Thymus (tissue), 11 donors: ENCODE measurements around the gene TFEB. TPM values are rescaled to one million over a fixed set of nuclear protein-coding genes. Genes with fewer than 3 reads are reported as not detected.

ENCODE experiments used
- DNase-seq, 9 donors: peaks; one replicate each; pipeline ENCODE4 v3.0.0-alpha.2; 2013; ENCODE audit warnings: low spot score in 9 of 9, low read depth in 6 of 9, missing footprints in 1 of 9
- H3K27ac ChIP-seq, 2 donors: one replicate each; pipeline ENCODE4 v1.5.1; 2013; ENCODE audit warnings: control low read depth in 1 of 2, low read depth in 1 of 2, low read length in 1 of 2, mild to moderate bottlenecking in 1 of 2, moderate library complexity in 1 of 2
- H3K27me3 ChIP-seq, 2 donors: one replicate each; pipeline ENCODE4 v1.5.1; 2013; ENCODE audit warnings: low read length in 1 of 2; ENCODE audit not compliant: control insufficient read depth in 2 of 2, insufficient read depth in 1 of 2
- H3K36me3 ChIP-seq, 2 donors: one replicate each; pipeline ENCODE4 v1.5.1; 2013; ENCODE audit warnings: low read length in 1 of 2, mild to moderate bottlenecking in 1 of 2, moderate library complexity in 1 of 2; ENCODE audit not compliant: control insufficient read depth in 2 of 2, insufficient read depth in 2 of 2
- H3K4me1 ChIP-seq, 2 donors: one replicate each; pipeline ENCODE4 v1.5.1; 2013; ENCODE audit warnings: low read length in 2 of 2; ENCODE audit not compliant: control insufficient read depth in 2 of 2, insufficient read depth in 2 of 2
- H3K4me3 ChIP-seq, 2 donors: one replicate each; pipeline ENCODE4 v1.5.1; 2013; ENCODE audit warnings: low read length in 2 of 2, control low read depth in 1 of 2, mild to moderate bottlenecking in 1 of 2
- H3K9me3 ChIP-seq, 2 donors: one replicate each; pipeline ENCODE4 v1.5.1; 2013; ENCODE audit warnings: low read length in 1 of 2, mild to moderate bottlenecking in 1 of 2; ENCODE audit not compliant: control insufficient read depth in 2 of 2, insufficient read depth in 1 of 2
- WGBS: extraction: QIAGEN DNeasy Blood & Tissue Kit; methylation state at CpG from one replicate; pipeline ENCODE4 v1.1.7; 2013; 5-methylcytosine and 5-hydroxymethylcytosine counted together
- polyA plus RNA-seq: library from polyadenylated mRNA; stranded (reverse); fragments of 200-250 nt; gene quantifications from one replicate; pipeline ENCODE4 v1.2.3, GENCODE V29; 2013
- total RNA-seq: library from RNA; stranded (reverse); fragments of 120-200 nt; gene quantifications from one replicate; pipeline ENCODE4 v1.2.4, GENCODE V29; 2013
- donor health status: healthy.

Gene TFEB
- total and polyA plus RNA-seq, 2 donors: 6.1 to 22.8 TPM

GRCh38 chr6:41637194-41638001 lies 98.0 kb downstream of the TFEB start:
- Histone ChIP-seq H3K36me3 (no peaks in the 10 kb centered on the region), H3K27me3 (peaks cover 64 to 88% of the 10 kb centered on the region in 2 donors), H3K4me3 (peak overlapping the region in 1 of 2 donors; percentile 11), H3K27ac (no peak overlapping the region), H3K4me1 (peaks cover 3 to 15% of the 10 kb centered on the region in 2 donors), H3K9me3 (peaks cover 0 to 3% of the 10 kb centered on the region in 2 donors)
- WGBS: 21% methylated on average over 54 of the region's 54 CpGs
- DNase-seq: no peak

- no peak for DNase-seq
- peaks cover 0 to 3% of the 10 kb centered on the region in 2 donors for H3K9me3 ChIP-seq
- H3K36me3 ChIP-seq: no peaks in the 10 kb centered on the region
- peaks cover 63 to 86% of the 10 kb centered on the region in 2 donors for H3K27me3 ChIP-seq
- peaks cover 3 to 15% of the 10 kb centered on the region in 2 donors for H3K4me1 ChIP-seq
- H3K27ac ChIP-seq: no peak overlapping the region
- 78% methylated on average over 31 of the region's 31 CpGs for WGBS
- H3K4me3 ChIP-seq: peak overlapping the region in 1 of 2 donors; percentile 11
These were observed 98.6 kb downstream of the TFEB start for GRCh38 chr6:41636833-41637193.

DNA sequence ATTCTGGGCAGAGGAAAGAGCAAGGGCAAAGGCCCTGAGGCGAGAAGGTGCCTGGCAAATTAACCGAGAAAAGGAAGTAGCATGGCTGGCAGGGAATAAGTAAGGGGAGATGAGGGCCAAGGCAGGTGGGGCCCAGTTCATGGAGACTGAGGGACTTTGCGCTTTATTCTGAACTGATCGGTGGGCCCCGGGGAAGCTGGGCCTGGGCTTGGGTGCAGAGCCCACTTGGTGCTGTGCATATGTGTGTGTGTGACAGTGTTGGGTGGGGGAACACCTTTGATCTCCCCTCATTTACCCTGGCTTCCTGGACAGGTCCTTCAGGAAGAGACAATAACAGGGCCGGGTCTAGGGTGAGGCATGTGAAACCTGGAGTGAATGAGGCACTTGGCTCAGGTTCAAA lies 100.0 kb downstream of the TFEB start:
- Histone ChIP-seq H3K27me3 (peaks cover 52 to 76% of the 10 kb centered on the region in 2 donors), H3K36me3 (no peaks in the 10 kb centered on the region), H3K27ac (no peak overlapping the region), H3K9me3 (peaks cover 0 to 3% of the 10 kb centered on the region in 2 donors), H3K4me1 (peaks cover 3 to 15% of the 10 kb centered on the region in 2 donors), H3K4me3 (no peak overlapping the region)
- WGBS: 81% methylated on average over 6 of the region's 6 CpGs
- DNase-seq: no peak

GRCh38 chr6:41634657-41635056 lies 100.8 kb downstream of the TFEB start:
- no peak overlapping the region for H3K27ac ChIP-seq
- no peak for DNase-seq
- peaks cover 45 to 69% of the 10 kb centered on the region in 2 donors for H3K27me3 ChIP-seq
- no peak overlapping the region for H3K4me3 ChIP-seq
- H3K4me1 ChIP-seq: peaks cover 3 to 15% of the 10 kb centered on the region in 2 donors
- H3K36me3 ChIP-seq: no peaks in the 10 kb centered on the region
- peaks cover 0 to 3% of the 10 kb centered on the region in 2 donors for H3K9me3 ChIP-seq
- WGBS: 44% methylated on average over 4 of the region's 4 CpGs

Other genes with a start within 250 kb of the TFEB start
- gene FOXP4, start 189.2 kb downstream of the TFEB start, total RNA-seq: 2.0 TPM
- gene FOXP4, start 189.2 kb downstream of the TFEB start, polyA plus RNA-seq: 15.0 TPM
- 6.2 TPM for gene MDFI, start 97.1 kb downstream of the TFEB start, total RNA-seq
- gene MDFI, start 97.1 kb downstream of the TFEB start, polyA plus RNA-seq: 7.8 TPM
- 0.28 TPM for gene PGC, start 11.8 kb upstream of the TFEB start, total RNA-seq
- 0.73 TPM for gene PGC, start 11.8 kb upstream of the TFEB start, polyA plus RNA-seq
- 1.7 TPM for gene FRS3, start 44.3 kb upstream of the TFEB start, total RNA-seq
- gene FRS3, start 44.3 kb upstream of the TFEB start, polyA plus RNA-seq: 5.0 TPM
- gene PRICKLE4, start 45.2 kb upstream of the TFEB start, total RNA-seq: 0.38 TPM
- gene PRICKLE4, start 45.2 kb upstream of the TFEB start, polyA plus RNA-seq: 1.4 TPM
- 216 TPM for gene TOMM6, start 52.1 kb upstream of the TFEB start, total RNA-seq
- gene TOMM6, start 52.1 kb upstream of the TFEB start, polyA plus RNA-seq: 347 TPM
- 3.0 TPM for gene USP49, start 159.8 kb upstream of the TFEB start, total RNA-seq
- 1.1 TPM for gene USP49, start 159.8 kb upstream of the TFEB start, polyA plus RNA-seq
- 22.4 TPM for gene MED20, start 185.5 kb upstream of the TFEB start, total RNA-seq
- 7.9 TPM for gene MED20, start 185.5 kb upstream of the TFEB start, polyA plus RNA-seq
- 13.0 TPM for gene BYSL, start 185.9 kb upstream of the TFEB start, total RNA-seq
- 7.8 TPM for gene BYSL, start 185.9 kb upstream of the TFEB start, polyA plus RNA-seq
- 131 TPM for gene CCND3, start 206.2 kb upstream of the TFEB start, total RNA-seq
- gene CCND3, start 206.2 kb upstream of the TFEB start, polyA plus RNA-seq: 277 TPM